NCI-H128 (cell line): Measurements from ENCODE around the gene HEYL.

Source experiments
- DNase-seq: peaks from one replicate; lab custom pipeline; 2025; ENCODE audit not compliant: unreplicated experiment; lab: John Stamatoyannopoulos, UW

HEYL gene

DNA sequence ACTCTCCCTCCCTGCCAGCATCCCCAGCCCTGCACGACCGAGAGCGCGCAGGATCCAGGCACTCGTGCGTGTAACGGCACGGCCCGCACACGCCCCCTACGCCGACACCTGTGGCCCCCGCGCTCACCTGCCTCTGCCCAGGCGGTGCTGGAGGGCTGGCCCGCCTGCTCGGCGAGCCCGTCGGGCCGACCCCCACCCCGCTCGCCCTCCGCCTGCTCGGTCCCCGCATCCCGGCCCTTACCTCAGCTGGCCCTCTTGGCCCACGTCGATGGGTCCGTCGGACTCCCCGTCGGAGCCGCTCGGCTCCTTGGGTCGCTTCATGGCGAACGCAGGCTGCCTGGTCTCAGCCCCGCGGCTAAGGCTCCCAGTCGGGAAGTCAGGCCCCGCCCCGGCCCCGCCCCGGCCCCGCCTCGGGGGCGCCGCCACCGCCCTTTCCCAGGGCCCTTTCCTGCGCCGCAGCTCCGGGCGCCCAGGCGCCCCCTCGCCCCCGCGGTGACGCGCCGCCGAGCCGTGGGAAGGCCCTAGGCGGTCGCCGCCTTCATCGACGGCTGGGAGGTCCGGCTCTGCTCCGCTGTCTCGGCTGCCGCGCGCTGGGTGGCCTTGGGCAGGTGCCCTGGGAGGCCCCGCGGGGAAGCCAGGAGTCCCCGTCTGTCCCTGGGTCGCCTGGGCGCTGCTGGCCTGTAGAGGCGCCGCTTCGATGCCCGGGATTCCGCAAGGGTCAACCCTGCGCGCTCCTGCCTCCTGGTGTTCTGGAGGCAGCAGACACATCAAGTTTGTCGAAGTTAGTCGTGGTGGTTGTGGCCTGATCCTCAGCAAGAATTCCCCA lies at the start of gene HEYL:
Gene HEYL (minus strand): TSS at position 339 of the 826 bp plus-strand sequence. CDS start 18 bp downstream, at position 321.
- DNase-seq, result no peak

GRCh38 chr1:39689214-39689613 lies 49.8 kb upstream of the HEYL start:
- DNase-seq, result no peak

DNA sequence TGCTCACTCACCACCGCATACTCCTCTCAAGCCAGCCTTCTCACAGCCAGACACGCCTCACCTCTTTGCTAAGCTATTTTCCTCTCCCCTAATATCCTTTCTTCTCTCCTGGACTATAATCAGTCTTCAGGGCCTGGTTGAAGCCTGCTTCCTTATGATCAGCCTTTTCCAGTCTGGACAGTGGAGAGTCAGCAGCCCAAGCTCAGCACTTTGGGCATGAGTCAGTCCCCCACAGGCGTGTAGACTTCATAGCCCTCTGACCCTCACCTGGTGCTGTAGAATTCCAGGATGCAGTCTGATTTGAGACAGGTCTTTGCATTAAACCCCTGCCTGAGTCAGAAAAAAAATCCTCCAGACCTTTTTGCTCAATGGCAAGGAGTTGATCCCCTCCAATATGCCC lies 49.3 kb upstream of the HEYL start:
- DNase-seq, result no peak

- DNase-seq, result no peak
These were observed 47.8 kb upstream of the HEYL start for GRCh38 chr1:39687243-39687642.

- DNase-seq, result no peak
These were observed 45.6 kb upstream of the HEYL start for GRCh38 chr1:39685071-39685470.

DNA sequence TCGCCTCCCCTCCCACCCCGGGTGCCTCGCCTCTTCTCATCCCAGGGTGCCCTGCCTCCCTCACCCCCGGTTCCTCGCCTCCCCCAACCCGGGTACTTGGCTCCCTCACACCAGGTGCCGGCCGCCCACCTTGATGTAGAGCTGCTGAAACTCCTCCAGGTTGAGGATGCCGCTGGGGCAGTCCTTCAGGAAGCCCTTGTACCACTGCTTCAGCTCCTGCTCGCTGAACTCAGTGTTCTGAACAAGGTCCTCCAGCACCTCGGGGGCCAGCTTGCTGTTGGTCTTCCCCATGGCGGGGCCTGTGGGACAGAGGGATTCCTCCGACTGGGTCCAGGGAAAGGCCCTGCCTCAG lies 44.8 kb upstream of the HEYL start:
- no peak for DNase-seq

- no peak for DNase-seq
These were observed 44.3 kb upstream of the HEYL start for GRCh38 chr1:39683591-39684312.

DNA sequence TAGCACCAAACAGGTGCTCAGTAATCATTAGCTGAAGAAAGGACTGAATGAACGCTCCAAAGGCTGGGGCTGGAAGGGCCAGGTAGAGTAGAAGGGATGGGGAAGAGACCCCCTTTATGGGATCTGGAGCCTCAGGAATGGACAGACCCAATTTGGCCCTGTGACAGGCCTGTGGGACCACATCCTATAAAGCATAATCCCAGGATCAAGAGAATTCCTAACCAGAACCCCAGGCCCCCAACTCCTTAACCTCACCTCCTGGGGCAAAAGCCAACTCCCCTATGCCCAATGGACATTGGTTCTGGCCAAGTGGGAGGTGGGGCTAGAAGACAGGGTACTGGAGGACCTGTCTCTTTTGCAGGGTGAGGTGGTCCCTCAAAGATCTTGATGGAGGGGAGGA lies 42.6 kb upstream of the HEYL start:
- no peak for DNase-seq

- DNase-seq, result no peak
These were observed 41.9 kb upstream of the HEYL start for GRCh38 chr1:39681294-39681693.

- DNase-seq, result no peak
These were observed 41.3 kb upstream of the HEYL start for GRCh38 chr1:39680751-39681150.

DNA sequence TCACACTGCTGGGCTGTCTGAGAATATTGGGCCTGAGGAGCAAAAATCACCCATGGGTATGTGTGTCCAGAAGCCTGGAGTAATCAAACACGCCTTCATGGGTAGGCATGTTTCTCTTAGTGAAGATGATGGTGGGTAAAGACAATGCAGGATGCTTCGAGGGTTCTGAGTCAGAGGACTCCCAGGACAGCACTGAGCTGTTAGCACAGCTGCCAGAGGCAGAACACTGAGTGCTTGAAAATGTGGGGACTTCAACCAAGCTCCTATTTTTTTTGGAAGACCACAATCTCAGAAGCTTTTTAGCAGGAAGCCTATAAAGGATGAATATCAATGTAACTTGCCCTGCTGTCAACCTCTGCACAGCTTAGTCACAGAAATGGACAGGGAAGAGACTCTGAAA lies 40.4 kb upstream of the HEYL start:
- DNase-seq, result no peak

- DNase-seq, result no peak
These were observed 39.4 kb upstream of the HEYL start for GRCh38 chr1:39678889-39679288.

DNA sequence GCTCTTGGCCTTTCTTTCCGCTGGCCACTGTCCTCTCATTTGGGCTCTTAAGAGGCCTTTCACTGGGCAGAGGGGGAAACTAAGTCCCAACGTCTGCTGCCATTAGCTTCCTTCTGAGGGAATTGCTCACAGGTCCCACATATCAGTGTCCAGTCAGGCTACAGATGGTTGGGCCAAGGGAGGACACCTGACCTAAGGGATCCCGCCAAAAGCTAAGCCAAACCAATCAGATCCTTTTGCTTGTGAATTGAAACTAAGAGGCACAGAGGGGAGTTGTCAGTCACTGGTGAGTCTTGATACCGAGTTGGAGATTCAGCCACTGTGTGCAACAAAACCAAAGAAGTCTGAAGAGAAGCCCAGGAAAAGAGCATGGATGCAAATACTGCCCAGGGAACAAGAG lies 38.2 kb upstream of the HEYL start:
- DNase-seq, result no peak

DNA sequence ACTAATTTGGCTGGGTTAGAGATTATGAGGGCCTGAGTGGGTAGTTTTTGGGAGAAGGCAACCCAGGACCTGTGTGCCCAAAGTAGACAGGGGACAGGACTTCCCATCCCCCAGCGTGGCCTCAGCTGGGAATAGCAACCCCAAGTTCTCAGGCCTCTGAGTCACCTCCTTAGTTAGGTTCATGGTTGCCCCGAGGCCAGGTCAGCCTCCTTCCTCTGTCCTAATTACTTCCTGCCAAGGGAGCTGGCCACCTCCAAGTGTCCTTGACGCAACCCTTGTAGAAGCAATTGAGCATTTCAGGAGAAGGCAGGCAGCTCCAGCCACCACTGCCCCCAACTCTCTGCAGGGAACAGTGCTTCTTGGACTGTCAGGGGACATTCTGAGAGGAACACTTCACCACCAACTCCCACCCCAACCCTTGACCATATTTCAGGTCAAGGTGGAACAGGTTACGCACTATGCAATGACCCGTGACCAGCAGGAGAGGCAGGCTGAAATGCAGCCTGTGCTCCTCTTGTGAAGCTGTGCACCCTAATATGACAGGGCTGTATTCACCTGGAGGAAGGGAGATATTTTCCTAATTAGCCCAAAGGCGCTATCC lies 37.6 kb upstream of the HEYL start:
- no peak for DNase-seq

DNA sequence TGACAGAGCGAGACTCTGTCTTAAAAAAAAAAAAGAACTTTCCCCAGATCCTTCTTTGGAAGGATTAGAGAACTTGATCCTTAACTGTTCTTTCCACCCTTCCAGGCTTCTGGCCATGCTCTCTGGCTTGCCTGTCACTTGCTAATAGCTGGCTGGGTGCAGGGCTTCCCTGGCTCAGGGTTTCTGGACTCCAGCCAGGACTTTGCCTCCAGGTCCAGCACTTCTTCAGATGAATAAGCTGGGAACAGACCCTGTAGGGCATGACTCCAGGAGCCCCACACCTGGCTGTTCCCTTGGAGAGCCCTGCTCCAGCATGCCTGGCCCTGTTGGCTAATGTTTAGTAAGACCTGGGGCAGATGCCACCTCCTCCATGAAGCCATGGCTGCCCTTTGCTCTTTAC lies 35.8 kb upstream of the HEYL start:
- DNase-seq, result no peak

DNA sequence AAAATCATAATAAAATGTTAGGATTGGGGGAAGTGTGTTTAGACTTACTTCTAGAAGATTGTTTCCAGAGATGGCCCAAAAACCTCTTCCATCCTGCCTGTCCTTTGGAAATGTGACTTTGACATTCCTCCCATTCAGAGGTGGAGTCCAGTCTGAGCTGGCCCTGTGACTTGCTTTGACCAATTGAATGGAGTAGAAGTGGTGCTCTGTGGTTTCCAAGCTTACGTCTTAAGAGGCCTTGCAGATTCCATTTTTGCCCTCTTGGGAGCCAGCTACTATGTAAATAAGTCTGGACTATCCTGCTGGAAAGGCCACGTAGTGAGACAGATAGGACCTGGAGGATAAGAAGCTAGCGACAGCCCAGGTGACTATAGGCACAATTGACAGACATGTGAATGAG lies 33.8 kb upstream of the HEYL start:
- no peak for DNase-seq

DNA sequence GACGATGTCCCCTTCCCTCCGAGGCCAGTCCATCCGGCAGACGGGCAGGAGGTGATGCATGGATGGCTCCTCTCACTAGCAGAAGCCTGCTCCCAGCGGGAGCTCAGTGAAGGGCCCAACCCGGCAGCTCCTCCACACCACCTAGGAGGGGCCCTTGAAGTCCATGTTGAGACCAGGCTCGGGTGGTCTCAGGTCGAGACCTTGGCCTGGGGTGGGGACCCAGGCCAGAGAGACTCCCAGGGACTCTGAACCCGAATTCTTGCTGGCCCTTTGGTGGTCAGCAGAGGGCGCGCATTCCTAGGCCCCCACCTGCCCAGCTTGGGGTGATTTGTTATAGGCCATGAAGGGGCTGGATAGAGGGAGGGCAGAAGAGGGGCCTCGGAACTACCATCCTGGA lies 33.1 kb upstream of the HEYL start:
- DNase-seq, result no peak

GRCh38 chr1:39671793-39672550 lies 32.5 kb upstream of the HEYL start, which contains the start of gene NT5C1A:
Gene NT5C1A (minus strand): TSS chr1:39672107. CDS start chr1:39672038, 69 bp downstream.
- DNase-seq, result no peak

DNA sequence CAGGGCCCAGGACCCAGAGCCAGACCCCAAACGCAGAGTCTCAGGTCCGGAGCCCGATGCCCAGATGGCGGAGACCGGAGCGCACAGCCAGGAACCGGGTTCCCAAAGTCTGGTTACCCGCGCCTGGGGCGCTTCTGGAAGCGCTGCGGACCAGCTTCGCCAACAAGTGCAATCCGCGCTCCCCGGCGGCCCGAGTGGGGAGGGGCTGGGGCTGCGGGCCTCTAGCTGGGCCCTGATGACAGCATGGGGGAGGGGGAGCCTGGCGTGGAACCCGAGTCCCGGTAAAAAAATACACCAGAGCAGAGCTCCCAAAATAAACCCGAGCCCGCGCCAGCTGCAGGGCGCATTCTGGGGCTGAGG lies 32.0 kb upstream of the HEYL start:
- DNase-seq, result no peak

DNA sequence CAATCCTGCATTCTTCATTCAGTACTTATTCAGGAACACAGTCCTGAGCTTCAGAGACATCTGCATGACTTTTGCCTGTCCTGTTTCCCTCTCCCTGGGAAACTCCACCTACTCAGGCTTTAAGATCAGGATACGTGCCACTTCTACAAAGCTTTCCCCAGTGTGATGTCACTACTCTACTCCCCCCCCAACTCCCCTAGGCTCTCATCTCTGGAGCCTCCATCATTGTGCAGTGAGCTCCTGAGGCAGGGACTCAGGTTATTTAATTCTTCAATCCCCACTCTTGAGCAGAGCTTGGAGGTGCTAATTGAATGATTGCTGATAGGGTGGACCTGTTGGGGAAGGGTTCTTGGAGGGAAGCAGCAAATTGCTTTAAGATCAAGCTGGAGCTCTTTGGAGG lies 31.2 kb upstream of the HEYL start:
- DNase-seq, result no peak

- no peak for DNase-seq
These were observed 29.5 kb upstream of the HEYL start for GRCh38 chr1:39668894-39669293.
